Hepatocyte (in vitro differentiated cells): Measurements from ENCODE around the gene TLX2. TPM values are rescaled to one million over a fixed set of nuclear protein-coding genes. Genes with fewer than 3 reads are reported as not detected.

Experiments used
- DNase-seq: peaks from one replicate; pipeline ENCODE4 v3.0.0-alpha.2; 2016; ENCODE audit warnings: low spot score
- H2AFZ ChIP-seq: fragments of 200-600 bp; sonication (generic); 2 replicates; pipeline ENCODE4 v1.6.0; 2016; ENCODE audit warnings: antibody characterized with exemption, mild to moderate bottlenecking
- H3K27ac ChIP-seq: fragments of 200-600 bp; sonication (generic); 2 replicates; pipeline ENCODE4 v1.5.1; 2016; ENCODE audit warnings: mild to moderate bottlenecking
- H3K27me3 ChIP-seq: fragments of 200-600 bp; sonication (generic); 2 replicates; pipeline ENCODE4 v1.6.1; 2016
- H3K36me3 ChIP-seq: fragments of 200-600 bp; sonication (generic); replicated peaks from 2 replicates; pipeline ENCODE4 v1.5.1; 2016; ENCODE audit warnings: low read depth; ENCODE audit not compliant: insufficient read depth
- H3K4me1 ChIP-seq: fragments of 200-600 bp; sonication (generic); 2 replicates; pipeline ENCODE4 v1.5.1; 2016; ENCODE audit warnings: mild to moderate bottlenecking, moderate library complexity; ENCODE audit not compliant: insufficient read depth
- H3K4me2 ChIP-seq: fragments of 200-600 bp; sonication (generic); 2 replicates; pipeline ENCODE4 v1.6.0; 2016
- H3K4me3 ChIP-seq: fragments of 200-600 bp; sonication (generic); 2 replicates; pipeline ENCODE4 v1.5.1; 2016; ENCODE audit warnings: mild to moderate bottlenecking
- H3K79me2 ChIP-seq: fragments of 200-600 bp; sonication (generic); 2 replicates; pipeline ENCODE4 v1.6.0; 2017; ENCODE audit warnings: mild to moderate bottlenecking
- H3K9me2 ChIP-seq: fragments of 200-600 bp; sonication (generic); replicated peaks from 2 replicates; pipeline ENCODE4 v1.6.0; 2017; ENCODE audit warnings: mild to moderate bottlenecking; ENCODE audit not compliant: insufficient read depth
- H3K9me3 ChIP-seq: fragments of 200-600 bp; sonication (generic); 2 replicates; pipeline ENCODE4 v1.5.1; 2016; ENCODE audit warnings: low read depth, mild to moderate bottlenecking
- H4K20me1 ChIP-seq: fragments of 200-600 bp; sonication (generic); 2 replicates; pipeline ENCODE4 v1.6.0; 2016; ENCODE audit warnings: mild to moderate bottlenecking; ENCODE audit not compliant: insufficient read depth, poor library complexity, severe bottlenecking
- EZH2 ChIP-seq: fragments of 200-600 bp; sonication (generic); IDR thresholded peaks from 2 replicates; pipeline ENCODE4 v1.6.1; 2016; ENCODE audit warnings: antibody characterized with exemption, mild to moderate bottlenecking, borderline replicate concordance
- EZH2phosphoT487 ChIP-seq: fragments of 200-600 bp; sonication (generic); IDR thresholded peaks from one replicate; pipeline ENCODE4 v1.6.1; 2018; ENCODE audit warnings: antibody characterized with exemption, mild to moderate bottlenecking, low read depth, moderate library complexity; ENCODE audit not compliant: unreplicated experiment, severe bottlenecking
- WGBS: methylation state at CpG from one replicate; pipeline ENCODE4 v1.1.6; 2016; ENCODE audit warnings: low lambda C conversion rate; ENCODE audit errors: missing lambda C conversion rate; 5-methylcytosine and 5-hydroxymethylcytosine counted together
- polyA plus RNA-seq: library from polyadenylated mRNA; unstranded; fragments of >200 nt; fragmentation: Nextera tagmentation; extraction: Ambion mirVana; gene quantifications from 2 replicates; pipeline ENCODE4 v1.2.1, GENCODE V29; 2016
- total RNA-seq: library from RNA; depleted of rRNA; stranded (reverse); fragments of >200 nt; gene quantifications from 2 replicates; pipeline ENCODE4 v1.2.3, GENCODE V29; 2014
- TF ChIP-seq, protein P1 (sequence below): fragments of 200-600 bp; sonication (generic); IDR thresholded peaks from 2 replicates; pipeline ENCODE4 v1.5.1; 2016; ENCODE audit warnings: antibody characterized with exemption, mild to moderate bottlenecking; ENCODE audit not compliant: poor library complexity

Gene TLX2
- total and polyA plus RNA-seq, 2 experiments from 2014 or later: not detected

DNA sequence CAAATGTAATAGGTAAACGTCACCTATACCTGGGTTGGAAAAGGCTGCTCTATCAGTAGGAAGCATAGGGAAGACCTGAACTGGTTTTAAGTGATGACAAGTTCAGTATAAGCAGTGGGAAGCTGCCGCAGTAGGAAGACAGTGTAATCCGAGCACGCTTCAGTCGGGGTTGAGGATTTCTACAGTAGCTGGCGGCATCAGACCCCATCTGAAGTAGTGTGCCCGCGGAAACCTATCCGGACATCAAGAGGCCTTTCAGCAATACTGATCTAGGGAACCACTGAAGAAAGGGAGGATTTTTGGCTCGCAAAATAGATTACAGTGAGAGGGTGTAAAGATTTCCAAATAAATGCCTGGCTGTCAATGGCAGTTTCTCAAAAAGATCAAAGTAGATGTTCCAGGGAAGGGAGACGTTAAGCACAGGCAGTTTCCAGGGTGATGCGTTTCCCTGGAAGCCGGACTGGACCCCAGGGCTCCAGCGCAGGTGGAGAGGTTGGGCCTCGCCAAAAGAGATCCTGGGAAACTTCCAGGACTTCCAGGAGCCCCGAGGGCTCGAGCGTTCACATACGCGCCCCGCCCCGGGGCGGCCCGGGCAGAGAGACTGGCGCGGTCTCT lies 34.1 kb downstream of the TLX2 start:
- H4K20me1 ChIP-seq: no peaks in the 10 kb centered on the region
- no peak for DNase-seq
- H3K36me3 ChIP-seq: no peaks in the 10 kb centered on the region
- H3K79me2 ChIP-seq: no peaks in the 10 kb centered on the region
- peak overlapping the region; percentile 51 for H2AFZ ChIP-seq
- H3K4me1 ChIP-seq: peaks cover 9% of the 10 kb centered on the region
- peak overlapping the region; percentile 49 for H3K4me3 ChIP-seq
- 14% methylated on average over 21 of the region's 26 CpGs for WGBS
- no peaks in the 10 kb centered on the region for H3K9me3 ChIP-seq
- peak overlapping the region; percentile 5 for H3K27ac ChIP-seq
- no peaks in the 10 kb centered on the region for H3K9me2 ChIP-seq
- peak overlapping the region; percentile 99 for H3K4me2 ChIP-seq
- H3K27me3 ChIP-seq: no peaks in the 10 kb centered on the region
- TF ChIP-seq, protein P1, sequence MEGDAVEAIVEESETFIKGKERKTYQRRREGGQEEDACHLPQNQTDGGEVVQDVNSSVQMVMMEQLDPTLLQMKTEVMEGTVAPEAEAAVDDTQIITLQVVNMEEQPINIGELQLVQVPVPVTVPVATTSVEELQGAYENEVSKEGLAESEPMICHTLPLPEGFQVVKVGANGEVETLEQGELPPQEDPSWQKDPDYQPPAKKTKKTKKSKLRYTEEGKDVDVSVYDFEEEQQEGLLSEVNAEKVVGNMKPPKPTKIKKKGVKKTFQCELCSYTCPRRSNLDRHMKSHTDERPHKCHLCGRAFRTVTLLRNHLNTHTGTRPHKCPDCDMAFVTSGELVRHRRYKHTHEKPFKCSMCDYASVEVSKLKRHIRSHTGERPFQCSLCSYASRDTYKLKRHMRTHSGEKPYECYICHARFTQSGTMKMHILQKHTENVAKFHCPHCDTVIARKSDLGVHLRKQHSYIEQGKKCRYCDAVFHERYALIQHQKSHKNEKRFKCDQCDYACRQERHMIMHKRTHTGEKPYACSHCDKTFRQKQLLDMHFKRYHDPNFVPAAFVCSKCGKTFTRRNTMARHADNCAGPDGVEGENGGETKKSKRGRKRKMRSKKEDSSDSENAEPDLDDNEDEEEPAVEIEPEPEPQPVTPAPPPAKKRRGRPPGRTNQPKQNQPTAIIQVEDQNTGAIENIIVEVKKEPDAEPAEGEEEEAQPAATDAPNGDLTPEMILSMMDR: no peak
- TF ChIP-seq EZH2: no peak
- TF ChIP-seq EZH2phosphoT487: no peak

DNA sequence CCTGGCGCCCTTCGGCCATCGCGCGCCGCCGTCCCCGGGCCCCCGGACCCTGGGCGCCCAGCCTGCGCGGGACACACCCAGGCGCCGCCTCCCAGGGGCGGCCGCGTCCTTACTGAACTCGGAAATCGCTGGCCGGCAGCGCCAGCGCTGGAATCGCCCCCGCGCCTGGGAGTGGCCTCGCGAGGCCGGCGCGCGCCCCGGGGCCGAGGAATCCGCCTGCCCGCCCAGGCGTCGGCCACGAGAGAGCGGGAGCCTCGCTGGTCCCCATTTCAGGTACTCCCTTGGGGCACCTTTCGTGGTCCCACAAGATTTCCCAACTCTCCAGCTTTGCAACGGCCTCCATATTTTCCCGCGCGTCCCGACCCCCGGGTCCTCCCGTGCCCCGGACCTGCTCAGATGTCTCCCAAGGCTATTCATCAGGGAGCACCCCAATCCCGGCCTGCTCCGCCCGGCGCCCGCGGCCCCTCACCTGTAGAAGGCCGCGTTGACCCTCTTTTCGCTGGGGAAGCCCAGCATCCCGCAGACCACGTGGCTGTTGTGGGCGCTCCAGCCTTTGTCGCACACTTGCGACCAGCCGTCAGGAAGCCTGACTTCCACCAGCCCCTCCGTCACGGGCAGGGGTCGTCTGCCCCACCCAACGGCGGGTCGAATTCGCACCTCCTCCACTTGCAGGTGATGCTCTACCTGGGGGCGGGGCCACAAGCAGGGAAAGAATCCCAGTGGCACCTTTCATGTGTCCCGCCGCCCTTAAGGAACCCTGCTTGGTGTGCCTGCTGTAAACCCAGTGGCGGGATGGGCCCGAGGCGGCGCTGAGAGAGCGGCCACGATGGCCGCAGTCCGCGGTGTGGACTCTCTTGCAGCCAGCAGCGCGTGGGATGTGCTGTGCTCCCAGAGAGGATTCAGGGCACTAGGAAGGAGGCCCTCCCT lies 34.9 kb downstream of the TLX2 start:
- Histone ChIP-seq H2AFZ (peak overlapping the region; percentile 51), H3K9me2 (no peaks in the 10 kb centered on the region), H3K4me2 (peak overlapping the region; percentile 99), H3K79me2 (no peaks in the 10 kb centered on the region), H3K36me3 (no peaks in the 10 kb centered on the region), H4K20me1 (no peaks in the 10 kb centered on the region), H3K9me3 (no peaks in the 10 kb centered on the region), H3K4me3 (peak overlapping the region; percentile 49), H3K27ac (peak overlapping the region; percentile 22), H3K27me3 (no peaks in the 10 kb centered on the region), H3K4me1 (peaks cover 12% of the 10 kb centered on the region)
- DNase-seq: peak; percentile 87
- WGBS: 4% methylated on average over 80 of the region's 85 CpGs
- TF ChIP-seq EZH2: no peak
- TF ChIP-seq, protein P1: no peak

DNA sequence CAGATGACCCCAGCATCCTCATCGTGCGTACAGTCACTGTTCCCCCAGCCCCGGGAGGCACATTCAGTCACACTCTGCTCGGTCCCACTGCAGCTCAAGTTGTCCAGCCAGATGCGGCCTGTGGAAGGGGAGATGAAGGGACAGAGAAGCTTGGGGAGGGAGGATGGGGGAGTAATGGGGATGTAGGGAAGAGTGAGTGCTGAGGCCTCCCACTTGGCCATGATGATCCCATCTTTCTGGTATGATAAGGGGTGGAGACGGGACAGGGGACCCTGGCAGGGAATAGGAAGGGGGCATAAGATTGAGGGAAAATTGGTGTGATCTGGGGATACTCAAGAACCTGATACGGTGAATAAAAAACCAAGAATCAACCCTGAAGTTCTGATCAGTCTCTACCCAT lies 36.0 kb downstream of the TLX2 start:
- TF ChIP-seq EZH2phosphoT487 (no peak), EZH2 (no peak)
- TF ChIP-seq, protein P1: no peak
- Histone ChIP-seq H4K20me1 (no peaks in the 10 kb centered on the region), H2AFZ (no peak overlapping the region), H3K27me3 (no peaks in the 10 kb centered on the region), H3K9me3 (no peaks in the 10 kb centered on the region), H3K4me1 (peaks cover 14% of the 10 kb centered on the region), H3K36me3 (no peaks in the 10 kb centered on the region), H3K4me3 (no peak overlapping the region), H3K27ac (no peak overlapping the region), H3K79me2 (no peaks in the 10 kb centered on the region), H3K9me2 (no peaks in the 10 kb centered on the region), H3K4me2 (no peak overlapping the region)
- no peak for DNase-seq
- WGBS: 81% methylated on average over 7 of the region's 7 CpGs
